Naive thymus-derived CD4-positive, alpha-beta T cell (primary cell): ENCODE data around the gene DLK1. TPM values are rescaled to one million over a fixed set of nuclear protein-coding genes. Genes with fewer than 3 reads are reported as not detected.

Experiments used
- ATAC-seq: fragments of 150-1000 bp; cut with Tn5 transposase; 2 replicates; pipeline ENCODE4 v1.10.0; 2021; ENCODE audit warnings: mild to moderate bottlenecking, moderate library complexity
- CTCF ChIA-PET: fragments of 350-600 bp; sonication (Branson Sonifier 250); formaldehyde crosslinking; loops from one replicate; lab custom pipeline; 2021; ENCODE audit warnings: antibody characterized with exemption; lab: Charles Lee
- POLR2A ChIA-PET: fragments of 350-600 bp; sonication (Branson Sonifier 250); formaldehyde crosslinking; loops from one replicate; lab custom pipeline; 2021; ENCODE audit warnings: antibody characterized with exemption, inconsistent platforms; lab: Charles Lee
- DNase-seq, 9 donors: peaks; one replicate each; pipeline versions ENCODE4 v3.0.0 to v3.0.0-alpha.2; 2020 to 2022; ENCODE audit warnings: mixed read lengths in 1 of 9
- H3K27ac ChIP-seq: one replicate; pipeline ENCODE4 v1.7.0; 2013; ENCODE audit warnings: mild to moderate bottlenecking, low read depth, low read length, moderate library complexity
- H3K27me3 ChIP-seq, 2 donors: one replicate each; pipeline ENCODE4 v1.7.0; 2013; ENCODE audit warnings: low read length in 2 of 2, mild to moderate bottlenecking in 2 of 2, moderate library complexity in 2 of 2; ENCODE audit not compliant: control insufficient read depth in 2 of 2, insufficient read depth in 2 of 2
- H3K36me3 ChIP-seq, 3 experiments: 1 replicate in 2 of 3; 2 replicates in 1 of 3; pipeline ENCODE4 v1.7.0; 2013; ENCODE audit warnings: low read length in 3 of 3, mild to moderate bottlenecking in 3 of 3, moderate library complexity in 1 of 3; ENCODE audit not compliant: insufficient read depth in 3 of 3, control insufficient read depth in 2 of 3
- H3K4me1 ChIP-seq, 2 donors: one replicate each; pipeline ENCODE4 v1.7.0; 2013; ENCODE audit warnings: low read length in 2 of 2, mild to moderate bottlenecking in 2 of 2, moderate library complexity in 1 of 2; ENCODE audit not compliant: control insufficient read depth in 2 of 2, insufficient read depth in 2 of 2
- H3K4me3 ChIP-seq: 2 replicates; pipeline ENCODE4 v1.7.0; 2013; ENCODE audit warnings: mild to moderate bottlenecking, low read length
- H3K9me3 ChIP-seq, 3 experiments: 1 replicate in 2 of 3; 2 replicates in 1 of 3; pipeline ENCODE4 v1.7.0; 2013; ENCODE audit warnings: low read length in 3 of 3; ENCODE audit not compliant: control insufficient read depth in 2 of 3
- H3K27ac Mint-ChIP-seq, 9 donors: one replicate each; pipeline ENCODE4 v1.8.0; 2020 to 2022; ENCODE audit warnings: mixed read lengths in 9 of 9, mild to moderate bottlenecking in 8 of 9, moderate library complexity in 5 of 9, inconsistent platforms in 2 of 9
- H3K27me3 Mint-ChIP-seq, 5 donors: one replicate each; pipeline ENCODE4 v1.8.0; 2021 to 2022; ENCODE audit warnings: mixed read lengths in 5 of 5, mild to moderate bottlenecking in 1 of 5
- H3K36me3 Mint-ChIP-seq, 5 donors: one replicate each; pipeline ENCODE4 v1.8.0; 2020 to 2022; ENCODE audit warnings: mixed read lengths in 5 of 5, mild to moderate bottlenecking in 3 of 5, inconsistent platforms in 1 of 5
- H3K4me1 Mint-ChIP-seq, 7 donors: one replicate each; pipeline ENCODE4 v1.8.0; 2020 to 2022; ENCODE audit warnings: mixed read lengths in 7 of 7, mild to moderate bottlenecking in 3 of 7, inconsistent platforms in 1 of 7
- H3K4me3 Mint-ChIP-seq, 10 donors: one replicate each; pipeline ENCODE4 v1.8.0; 2020 to 2022; ENCODE audit warnings: mild to moderate bottlenecking in 10 of 10, mixed read lengths in 10 of 10, moderate library complexity in 6 of 10, inconsistent platforms in 2 of 10
- H3K9me3 Mint-ChIP-seq, 11 donors: one replicate each; pipeline ENCODE4 v1.8.0; 2020 to 2022; ENCODE audit warnings: mixed read lengths in 11 of 11, mild to moderate bottlenecking in 4 of 11, inconsistent platforms in 1 of 11, moderate library complexity in 1 of 11
- intact Hi-C, 2 donors: fragments of 100-400 bp; cut with micrococcal nuclease; formaldehyde crosslinking; loops; one replicate each; pipeline ENCODE4 v1.15.1; 2023
- polyA plus RNA-seq, 2 donors: library from polyadenylated mRNA; unstranded; fragments of 300-500 nt; fragmentation: Illumina TruSeq; gene quantifications; one replicate each; pipeline ENCODE4 v1.2.3, GENCODE V29; 2021
- total RNA-seq, 6 experiments: library from RNA in 5 of 6; stranded (reverse) in 5 of 6; gene quantifications; 1 replicate in 5 of 6; 2 replicates in 1 of 6; pipeline ENCODE4 v1.2.3 and lab custom pipeline; 2021 to 2026

DLK1 gene
- total and polyA plus RNA-seq, 7 experiments from 2014 or later: not detected

DNA sequence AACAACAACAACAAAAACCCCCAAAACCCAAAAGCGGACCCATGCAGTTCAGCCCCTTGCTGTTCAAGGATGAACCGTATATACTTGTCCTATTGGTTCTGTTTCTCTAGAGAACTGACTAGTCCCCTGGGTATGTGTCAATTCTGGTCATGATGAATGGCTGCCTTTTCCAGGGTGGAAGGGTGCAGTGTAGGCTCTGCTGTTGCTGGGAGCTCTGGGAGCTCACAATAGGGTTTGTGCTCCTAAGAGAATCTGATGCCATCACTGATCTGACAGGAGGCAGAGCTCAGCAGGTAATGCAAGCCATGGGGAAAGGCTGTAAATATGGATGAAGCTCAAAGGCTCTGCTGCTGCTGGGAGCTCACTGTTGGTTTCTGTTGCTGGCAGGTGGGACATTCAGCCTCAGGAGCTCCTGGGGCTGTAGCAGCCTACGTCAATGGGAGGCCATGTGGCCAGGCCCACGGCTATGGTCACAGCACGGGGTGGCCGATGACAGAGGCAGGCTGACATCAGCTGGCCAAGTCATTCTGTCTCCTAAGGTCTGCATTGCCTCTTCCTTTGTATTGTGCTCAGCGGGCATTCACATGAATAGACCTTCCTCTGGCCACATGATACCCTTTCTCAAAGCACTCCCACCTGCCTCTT lies 37.9 kb downstream of the DLK1 start:
- Histone ChIP-seq H3K9me3 (no peaks in the 10 kb centered on the region), H3K36me3 (no peaks in the 10 kb centered on the region), H3K4me3 (no peak overlapping the region), H3K27me3 (no peaks in the 10 kb centered on the region), H3K4me1 (no peaks in the 10 kb centered on the region), H3K27ac (no peak overlapping the region)
- intact Hi-C loops: no loop called here
- no peak for ATAC-seq
- no peak for DNase-seq
- Mint-ChIP-seq H3K27ac (no peak overlapping the region), H3K36me3 (no peaks in the 10 kb centered on the region), H3K4me1 (peaks cover 0 to 2% (median 0%) of the 10 kb centered on the region in 7 donors), H3K9me3 (no peaks in the 10 kb centered on the region), H3K27me3 (peaks cover 0 to 10% (median 7%) of the 10 kb centered on the region in 5 donors), H3K4me3 (no peak overlapping the region)
- CTCF ChIA-PET: no interaction called here
- POLR2A ChIA-PET: no interaction called here

DNA sequence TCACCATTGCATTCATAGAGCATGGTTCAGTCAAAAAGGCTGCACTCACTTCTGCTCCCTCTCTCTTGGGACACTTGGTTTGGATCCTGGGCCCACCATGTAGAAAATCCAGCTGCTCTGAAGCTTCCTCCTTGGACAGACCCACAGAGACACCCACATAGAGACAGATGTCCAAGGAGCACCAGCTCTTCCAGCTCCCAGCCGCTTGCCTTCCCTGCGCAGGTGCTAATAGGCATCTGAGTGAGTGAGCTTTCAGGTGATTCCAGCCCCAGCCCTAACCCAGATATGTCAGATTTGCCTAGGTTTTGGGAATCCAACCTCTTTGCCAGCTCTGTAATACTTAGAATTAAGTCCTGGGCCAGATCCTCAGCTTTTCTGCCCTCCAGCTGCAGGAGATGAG lies 38.6 kb downstream of the DLK1 start:
- ChIA-PET POLR2A (no interaction called here), CTCF (no interaction called here)
- ATAC-seq: no peak
- no peaks in the 10 kb centered on the region for H3K27me3 ChIP-seq
- no peaks in the 10 kb centered on the region for H3K9me3 Mint-ChIP-seq
- intact Hi-C loops: no loop called here
- no peaks in the 10 kb centered on the region for H3K36me3 Mint-ChIP-seq
- H3K4me1 ChIP-seq: no peaks in the 10 kb centered on the region
- DNase-seq: no peak
- H3K4me3 Mint-ChIP-seq: no peak overlapping the region
- peaks cover 0 to 11% (median 8%) of the 10 kb centered on the region in 5 donors for H3K27me3 Mint-ChIP-seq
- no peaks in the 10 kb centered on the region for H3K36me3 ChIP-seq
- no peaks in the 10 kb centered on the region for H3K9me3 ChIP-seq
- H3K4me1 Mint-ChIP-seq: peaks cover 0 to 2% (median 0%) of the 10 kb centered on the region in 7 donors
- H3K27ac ChIP-seq: no peak overlapping the region
- H3K27ac Mint-ChIP-seq: no peak overlapping the region
- no peak overlapping the region for H3K4me3 ChIP-seq

DNA sequence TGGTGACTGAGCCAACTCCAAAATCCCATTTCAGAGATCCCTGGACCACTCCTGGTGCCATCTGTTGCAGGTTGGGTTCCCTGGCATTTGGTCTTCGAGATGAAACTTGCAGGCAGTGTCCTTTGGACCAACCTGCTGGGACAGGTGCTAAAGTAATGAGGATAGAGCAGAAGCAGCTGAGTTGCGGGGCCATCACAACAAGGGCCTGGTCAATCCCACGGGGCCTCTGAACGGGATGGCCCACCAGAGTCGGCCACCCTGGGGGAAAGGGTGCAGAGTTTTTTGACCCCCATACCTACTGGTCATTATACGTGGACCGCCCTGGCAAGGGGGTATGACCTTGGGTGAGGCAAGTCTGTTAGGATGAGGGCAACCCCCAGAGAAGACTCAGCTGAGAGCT lies 39.3 kb downstream of the DLK1 start:
- Histone ChIP-seq H3K27me3 (no peaks in the 10 kb centered on the region), H3K4me1 (no peaks in the 10 kb centered on the region), H3K36me3 (no peaks in the 10 kb centered on the region), H3K27ac (no peak overlapping the region), H3K4me3 (no peak overlapping the region), H3K9me3 (no peaks in the 10 kb centered on the region)
- ATAC-seq (no peak), DNase-seq (no peak)
- no peak overlapping the region for H3K4me3 Mint-ChIP-seq
- intact Hi-C loops: no loop called here
- H3K36me3 Mint-ChIP-seq: peaks cover 0 to 4% (median 0%) of the 10 kb centered on the region in 5 donors
- H3K4me1 Mint-ChIP-seq: peaks cover 0 to 2% (median 0%) of the 10 kb centered on the region in 7 donors
- peaks cover 0 to 15% (median 9%) of the 10 kb centered on the region in 5 donors for H3K27me3 Mint-ChIP-seq
- H3K9me3 Mint-ChIP-seq: peaks cover 0 to 5% (median 0%) of the 10 kb centered on the region in 11 donors
- no peak overlapping the region for H3K27ac Mint-ChIP-seq
- ChIA-PET CTCF (no interaction called here), POLR2A (no interaction called here)

DNA sequence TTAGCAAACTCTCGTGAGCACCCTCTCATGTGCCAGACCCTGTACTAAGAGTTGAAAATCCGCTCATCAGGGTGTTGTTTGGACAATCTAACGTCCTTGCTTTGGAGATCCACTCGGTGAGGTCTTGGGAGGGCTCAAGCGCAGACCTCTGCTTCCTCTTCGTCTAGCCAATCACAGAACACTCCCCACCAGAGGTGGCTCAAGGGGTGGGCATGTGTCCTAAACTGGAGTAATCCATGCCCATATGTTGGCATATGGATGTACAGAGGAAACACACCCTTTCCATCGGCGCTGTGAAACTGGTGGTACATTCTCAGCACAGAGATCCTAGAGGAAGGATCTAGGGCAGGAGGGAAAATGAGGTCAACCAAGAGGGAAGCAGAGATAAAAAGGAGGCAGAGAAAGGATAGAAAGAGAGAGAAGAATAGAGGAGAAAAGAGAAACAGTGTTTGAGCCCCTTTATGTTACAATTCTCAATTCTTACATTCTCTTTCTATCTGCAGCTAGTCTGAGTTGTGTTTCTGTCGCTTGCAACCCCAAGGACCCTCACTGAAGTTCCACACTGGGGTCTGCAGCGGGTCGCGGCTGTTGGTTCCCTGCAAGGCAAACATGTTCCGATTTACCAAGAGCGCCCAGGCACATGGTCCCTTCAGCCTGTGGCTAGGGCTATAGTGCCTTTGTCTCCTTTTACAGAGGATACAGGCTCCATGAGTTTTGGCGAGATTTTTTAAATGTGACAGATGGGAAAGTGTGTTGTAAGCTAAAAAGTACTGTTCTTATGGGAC lies 40.5 kb downstream of the DLK1 start:
- H3K27me3 ChIP-seq: no peaks in the 10 kb centered on the region
- intact Hi-C loops: no loop called here
- Mint-ChIP-seq H3K27ac (no peak overlapping the region), H3K36me3 (peaks cover 0 to 4% (median 0%) of the 10 kb centered on the region in 5 donors), H3K4me3 (no peak overlapping the region), H3K27me3 (peaks cover 0 to 15% (median 9%) of the 10 kb centered on the region in 5 donors), H3K4me1 (peaks cover 0 to under 1% (median 0%) of the 10 kb centered on the region in 7 donors), H3K9me3 (peaks cover 0 to 5% (median 0%) of the 10 kb centered on the region in 11 donors)
- no peak for DNase-seq
- H3K9me3 ChIP-seq: no peaks in the 10 kb centered on the region
- ChIA-PET POLR2A (no interaction called here), CTCF (no interaction called here)
- no peak overlapping the region for H3K27ac ChIP-seq
- H3K4me3 ChIP-seq: no peak overlapping the region
- no peaks in the 10 kb centered on the region for H3K4me1 ChIP-seq
- no peaks in the 10 kb centered on the region for H3K36me3 ChIP-seq
- ATAC-seq: no peak

GRCh38 chr14:100767788-100768536 lies 41.3 kb downstream of the DLK1 start:
- no peaks in the 10 kb centered on the region for H3K9me3 ChIP-seq
- peaks cover 0 to 5% (median 0%) of the 10 kb centered on the region in 11 donors for H3K9me3 Mint-ChIP-seq
- no peaks in the 10 kb centered on the region for H3K4me1 Mint-ChIP-seq
- no peak overlapping the region for H3K27ac ChIP-seq
- H3K27me3 ChIP-seq: no peaks in the 10 kb centered on the region
- intact Hi-C loops: no loop called here
- H3K4me3 Mint-ChIP-seq: no peak overlapping the region
- peaks cover 0 to 4% (median 0%) of the 10 kb centered on the region in 5 donors for H3K36me3 Mint-ChIP-seq
- H3K27ac Mint-ChIP-seq: no peak overlapping the region
- H3K4me1 ChIP-seq: no peaks in the 10 kb centered on the region
- no peak overlapping the region for H3K4me3 ChIP-seq
- ATAC-seq: no peak
- peaks cover 0 to 15% (median 9%) of the 10 kb centered on the region in 5 donors for H3K27me3 Mint-ChIP-seq
- POLR2A ChIA-PET: no interaction called here
- CTCF ChIA-PET: no interaction called here
- no peaks in the 10 kb centered on the region for H3K36me3 ChIP-seq
- no peak for DNase-seq

DNA sequence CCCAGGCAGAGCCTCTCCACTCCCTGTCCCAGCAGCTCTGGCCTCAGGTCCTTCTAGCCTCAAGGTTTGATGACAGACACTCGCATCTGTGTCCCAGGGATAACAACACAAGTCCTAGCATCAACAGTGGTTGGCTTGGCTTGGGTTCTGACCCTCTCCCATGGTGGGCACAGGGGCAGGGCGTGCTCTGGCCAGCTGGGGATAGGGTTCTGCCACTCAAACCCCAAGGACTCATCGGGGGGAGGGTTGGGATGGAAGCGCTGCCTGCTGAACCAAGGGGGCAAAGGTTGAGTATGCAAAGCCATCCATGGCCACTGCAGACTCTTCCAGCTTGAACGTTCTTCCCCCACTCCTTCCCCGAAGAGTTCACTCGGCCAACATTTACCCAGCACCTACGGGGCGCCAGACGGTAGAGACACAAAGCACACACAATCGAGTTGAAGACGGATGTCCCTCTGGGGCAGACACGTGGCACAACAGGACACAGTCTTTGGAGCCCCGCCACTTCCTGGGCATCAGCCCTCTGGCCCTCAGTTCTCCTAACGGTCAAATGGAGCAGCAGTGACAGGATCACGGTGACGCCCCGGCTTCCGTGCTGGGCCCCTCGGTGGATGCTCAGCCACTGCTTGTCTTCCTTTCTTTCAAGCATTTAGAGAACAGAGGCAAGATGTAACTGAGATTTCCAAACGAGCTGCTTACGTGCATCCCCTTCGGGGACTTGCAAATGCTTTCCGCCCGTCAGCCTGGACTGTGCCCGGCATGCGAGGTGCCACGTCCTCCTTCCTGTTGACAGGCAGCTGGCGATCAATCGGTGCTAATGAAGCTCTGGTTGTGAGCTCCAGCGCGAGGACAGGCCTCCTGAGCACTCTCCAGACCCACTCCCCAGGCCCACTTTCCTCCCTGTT lies 42.6 kb downstream of the DLK1 start:
- H3K4me1 ChIP-seq: no peaks in the 10 kb centered on the region
- H3K27ac ChIP-seq: no peak overlapping the region
- H3K36me3 ChIP-seq: no peaks in the 10 kb centered on the region
- no peak for ATAC-seq
- CTCF ChIA-PET: no interaction called here
- Mint-ChIP-seq H3K36me3 (peaks cover 0 to 4% (median 0%) of the 10 kb centered on the region in 5 donors), H3K4me3 (no peak overlapping the region), H3K27me3 (peaks cover 0 to 12% (median 9%) of the 10 kb centered on the region in 5 donors), H3K9me3 (peaks cover 0 to 5% (median 0%) of the 10 kb centered on the region in 11 donors), H3K27ac (no peak overlapping the region), H3K4me1 (no peaks in the 10 kb centered on the region)
- H3K4me3 ChIP-seq: no peak overlapping the region
- DNase-seq: no peak
- no peaks in the 10 kb centered on the region for H3K27me3 ChIP-seq
- POLR2A ChIA-PET: interaction anchor here (0.6 kb wide), 1 partner anchor 116 kb away, joined by 4 read pairs; no protein-coding TSS in a partner anchor
- intact Hi-C loops: no loop called here
- no peaks in the 10 kb centered on the region for H3K9me3 ChIP-seq
